Measurements from ENCODE around the gene LMAN1L. TPM values are rescaled to one million over a fixed set of nuclear protein-coding genes. Genes with fewer than 3 reads are reported as not detected.

Gene LMAN1L
- total RNA-seq, 2 experiments from 2014 or later = 0.56 to 0.93 TPM

DNA sequence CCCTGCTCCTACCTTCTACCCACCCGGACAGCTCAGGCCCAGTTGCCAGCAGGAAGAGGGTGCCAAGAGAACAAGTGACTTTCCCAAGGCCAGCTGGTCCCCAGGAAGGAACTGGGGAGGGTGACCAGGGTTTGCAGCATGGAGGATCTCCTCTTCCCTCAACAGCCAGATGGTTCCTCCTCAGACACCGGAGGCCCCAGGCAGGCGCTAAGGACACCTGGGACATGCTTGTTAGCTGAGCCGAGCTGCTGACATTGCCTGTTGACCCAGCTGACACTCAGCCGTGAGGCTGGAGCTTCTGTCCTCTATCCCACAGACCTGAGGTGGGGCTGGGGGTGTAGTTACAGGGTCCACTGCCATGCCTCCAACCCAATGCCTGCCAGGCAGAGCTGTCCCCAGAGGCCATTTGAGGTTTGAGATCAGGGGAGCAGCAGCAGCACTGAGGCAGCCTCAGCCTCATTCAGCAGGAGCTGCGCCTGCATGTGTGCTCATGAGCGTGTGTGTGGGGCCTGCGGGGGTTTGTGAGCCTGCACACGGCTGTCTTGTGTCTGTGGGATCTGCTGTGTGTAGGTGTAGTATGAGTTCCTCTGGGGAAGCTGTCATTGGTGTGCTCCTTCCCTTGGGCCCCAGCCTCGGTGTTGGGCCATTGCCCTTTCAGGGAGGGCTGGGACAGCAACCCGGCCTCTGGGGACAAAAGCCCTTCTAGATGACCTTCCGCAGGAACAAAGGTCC is 20.9 kb downstream of the LMAN1L start:
- H3K9me3 ChIP-seq (ENCODE audit: control insufficient read depth in 1 of 2, insufficient read depth in 1 of 2, low read length in 2 of 2) = no peaks in the 10 kb centered on the region
- Mint-ChIP-seq H3K27ac (no peak overlapping the region), H3K9me3 (no peaks in the 10 kb centered on the region), H3K27me3 (peaks cover 6% of the 10 kb centered on the region), H3K4me1 (ENCODE audit: low read depth) (no peaks in the 10 kb centered on the region), H3K36me3 (ENCODE audit: low read depth) (peaks cover 13% of the 10 kb centered on the region), H3K4me3 (no peak overlapping the region)
- intact Hi-C loops (cut with DNase I, micrococcal nuclease) = loop anchor here in 1 of 2 experiments (1.0 to 10.0 kb wide), 2 partner anchors 62 to 199 kb away; no protein-coding TSS in a partner anchor
- no peaks in the 10 kb centered on the region for H3K4me1 ChIP-seq (ENCODE audit: insufficient read depth, low read length)
- H3K27ac ChIP-seq (ENCODE audit: low read depth in 1 of 2, low read length in 2 of 2) = no peak overlapping the region
- ATAC-seq (ENCODE audit: poor library complexity) (no peak), DNase-seq (no peak)
- peaks cover 1 to 7% of the 10 kb centered on the region in 2 experiments for H3K27me3 ChIP-seq (ENCODE audit: control insufficient read depth in 1 of 2, insufficient read depth in 2 of 2, low read length in 2 of 2)
- H3K36me3 ChIP-seq (ENCODE audit: insufficient read depth, low read length) = peaks cover 26% of the 10 kb centered on the region
- ChIA-PET CTCF (no interaction called here), POLR2A (interaction anchor here (0.9 kb wide), 1 partner anchor 73 kb away, joined by 3 read pairs; the partner anchor contains the start of gene FAM219B)
- H3K4me3 ChIP-seq (ENCODE audit: low read length) = no peak overlapping the region
- TF ChIP-seq, protein P1, sequence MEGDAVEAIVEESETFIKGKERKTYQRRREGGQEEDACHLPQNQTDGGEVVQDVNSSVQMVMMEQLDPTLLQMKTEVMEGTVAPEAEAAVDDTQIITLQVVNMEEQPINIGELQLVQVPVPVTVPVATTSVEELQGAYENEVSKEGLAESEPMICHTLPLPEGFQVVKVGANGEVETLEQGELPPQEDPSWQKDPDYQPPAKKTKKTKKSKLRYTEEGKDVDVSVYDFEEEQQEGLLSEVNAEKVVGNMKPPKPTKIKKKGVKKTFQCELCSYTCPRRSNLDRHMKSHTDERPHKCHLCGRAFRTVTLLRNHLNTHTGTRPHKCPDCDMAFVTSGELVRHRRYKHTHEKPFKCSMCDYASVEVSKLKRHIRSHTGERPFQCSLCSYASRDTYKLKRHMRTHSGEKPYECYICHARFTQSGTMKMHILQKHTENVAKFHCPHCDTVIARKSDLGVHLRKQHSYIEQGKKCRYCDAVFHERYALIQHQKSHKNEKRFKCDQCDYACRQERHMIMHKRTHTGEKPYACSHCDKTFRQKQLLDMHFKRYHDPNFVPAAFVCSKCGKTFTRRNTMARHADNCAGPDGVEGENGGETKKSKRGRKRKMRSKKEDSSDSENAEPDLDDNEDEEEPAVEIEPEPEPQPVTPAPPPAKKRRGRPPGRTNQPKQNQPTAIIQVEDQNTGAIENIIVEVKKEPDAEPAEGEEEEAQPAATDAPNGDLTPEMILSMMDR (IDR thresholded peaks at IDR 0.05) = no peak

DNA sequence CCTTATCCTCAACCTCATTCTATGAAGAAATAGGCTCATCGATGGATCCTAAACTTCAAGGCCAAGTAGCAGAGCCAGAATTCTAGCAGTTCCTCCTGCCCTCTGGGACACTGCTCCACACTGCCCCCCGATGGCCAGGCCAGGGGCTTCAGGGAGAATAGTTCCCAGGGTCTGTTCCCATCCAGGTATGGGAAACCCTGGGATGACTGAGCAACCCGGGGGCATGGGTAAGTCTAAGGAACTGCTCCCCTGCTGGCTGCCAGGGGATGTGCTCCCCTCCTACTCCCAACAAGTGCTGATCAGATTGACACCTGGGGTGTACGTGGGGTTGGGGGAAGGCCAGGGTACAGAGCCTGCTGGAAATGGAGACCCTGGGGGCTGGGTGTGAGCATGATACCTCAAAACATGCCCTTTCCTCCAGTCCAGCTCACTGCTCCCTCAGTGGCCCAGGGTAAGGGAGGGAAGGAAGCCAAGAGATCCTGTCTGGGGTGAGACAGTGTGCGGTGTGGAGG is 22.7 kb downstream of the LMAN1L start:
- TF ChIP-seq, protein P1 (IDR thresholded peaks at IDR 0.05) = peak; percentile 81
- Histone ChIP-seq H3K4me1 (ENCODE audit: insufficient read depth, low read length) (peaks cover under 1% of the 10 kb centered on the region), H3K9me3 (ENCODE audit: control insufficient read depth in 1 of 2, insufficient read depth in 1 of 2, low read length in 2 of 2) (no peaks in the 10 kb centered on the region), H3K36me3 (ENCODE audit: insufficient read depth, low read length) (peaks cover 44% of the 10 kb centered on the region), H3K27me3 (ENCODE audit: control insufficient read depth in 1 of 2, insufficient read depth in 2 of 2, low read length in 2 of 2) (no peaks in the 10 kb centered on the region), H3K4me3 (ENCODE audit: low read length) (no peak overlapping the region), H3K27ac (ENCODE audit: low read depth in 1 of 2, low read length in 2 of 2) (no peak overlapping the region)
- H3K27me3 Mint-ChIP-seq = no peaks in the 10 kb centered on the region
- no peak overlapping the region for H3K4me3 Mint-ChIP-seq
- peak in 13 of 14 experiments; percentile 19 to 64 (median 40) for DNase-seq
- CTCF ChIA-PET = interaction anchor here (0.8 to 1.7 kb wide), 3 partner anchors 66 to 115 kb away, joined by 3 to 6 read pairs (median 4); no protein-coding TSS in a partner anchor
- intact Hi-C loops (cut with DNase I, micrococcal nuclease) = loop anchor here in 1 of 2 experiments (5.0 to 10.0 kb wide), 2 partner anchors 33 to 201 kb away; no protein-coding TSS in a partner anchor
- no peaks in the 10 kb centered on the region for H3K9me3 Mint-ChIP-seq
- peak; percentile 72 for ATAC-seq (ENCODE audit: poor library complexity)
- POLR2A ChIA-PET = no interaction called here
- no peaks in the 10 kb centered on the region for H3K4me1 Mint-ChIP-seq (ENCODE audit: low read depth)
- no peak overlapping the region for H3K27ac Mint-ChIP-seq
- H3K36me3 Mint-ChIP-seq (ENCODE audit: low read depth) = peaks cover 18% of the 10 kb centered on the region

DNA sequence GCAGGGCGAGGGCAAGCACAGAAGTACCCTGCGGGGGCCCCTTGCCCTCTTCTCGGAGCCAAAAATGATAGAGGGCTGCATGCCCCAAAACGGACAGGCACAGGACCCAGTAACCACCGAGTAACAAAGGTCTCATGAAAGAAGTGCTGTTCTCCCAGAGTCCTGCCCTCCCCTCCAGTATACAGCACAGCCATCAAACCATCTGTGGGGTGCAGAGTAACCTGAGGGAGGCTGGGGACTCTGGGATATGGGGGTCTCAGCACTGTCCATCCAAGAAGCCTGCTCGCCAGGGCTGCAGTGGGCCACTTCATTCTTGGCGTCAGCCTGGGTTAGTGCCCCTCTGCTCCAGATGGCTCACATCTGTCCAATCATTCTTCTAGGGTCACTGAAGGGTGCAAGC is 24.2 kb downstream of the LMAN1L start:
- ATAC-seq (ENCODE audit: poor library complexity) = no peak
- TF ChIP-seq, protein P1 (IDR thresholded peaks at IDR 0.05) = no peak
- intact Hi-C loops (cut with DNase I, micrococcal nuclease) = loop anchor here in 1 of 2 experiments (5.0 to 10.0 kb wide), 2 partner anchors 35 to 202 kb away; no protein-coding TSS in a partner anchor

More for the DNA sequence above, 24.2 kb downstream of the LMAN1L start:
- H3K4me1 ChIP-seq (ENCODE audit: insufficient read depth, low read length) = peaks cover 15% of the 10 kb centered on the region
- no peak overlapping the region for H3K27ac ChIP-seq (ENCODE audit: low read depth in 1 of 2, low read length in 2 of 2)
- H3K27me3 ChIP-seq (ENCODE audit: control insufficient read depth in 1 of 2, insufficient read depth in 2 of 2, low read length in 2 of 2) = no peaks in the 10 kb centered on the region
- H3K36me3 Mint-ChIP-seq (ENCODE audit: low read depth) = peaks cover 31% of the 10 kb centered on the region
- no peaks in the 10 kb centered on the region for H3K27me3 Mint-ChIP-seq
- peaks cover 47% of the 10 kb centered on the region for H3K36me3 ChIP-seq (ENCODE audit: insufficient read depth, low read length)
- no peak for DNase-seq
- no peak overlapping the region for H3K27ac Mint-ChIP-seq
- ChIA-PET POLR2A (no interaction called here), CTCF (interaction anchor here (1.2 to 1.7 kb wide), 2 partner anchors 65 to 68 kb away, joined by 4 to 6 read pairs; no protein-coding TSS in a partner anchor)
- H3K4me3 ChIP-seq (ENCODE audit: low read length) = no peak overlapping the region
- H3K4me3 Mint-ChIP-seq = no peak overlapping the region
- peaks cover 13% of the 10 kb centered on the region for H3K4me1 Mint-ChIP-seq (ENCODE audit: low read depth)
- no peaks in the 10 kb centered on the region for H3K9me3 ChIP-seq (ENCODE audit: control insufficient read depth in 1 of 2, insufficient read depth in 1 of 2, low read length in 2 of 2)
- no peaks in the 10 kb centered on the region for H3K9me3 Mint-ChIP-seq

Measured in CD4-positive, alpha-beta T cell (primary cell).